ENCODE measurements around the gene TTC32.

- TF ChIP-seq EZH2 (IDR thresholded peaks at IDR 0.05; ENCODE audit: borderline replicate concordance, low read length), result no peak
- TF ChIP-seq CTCF (IDR thresholded peaks at IDR 0.05; ENCODE audit: low read length), result no peak
Measured at GRCh38 chr2:19855542-19856431, 46.0 kb downstream of the TTC32 start.

Measured in OCI-LY1 (cell line).